Effector CD8-positive, alpha-beta T cell (primary cell): Measurements from ENCODE around the gene WDR55.
A peak's percentile ranks its signal among the peaks of the same experiment; 100 is the strongest.
"Not testable (repeated sequence)": the region's sequence is repeated elsewhere in the genome, so short reads cannot be mapped to it uniquely, and the experiment has no call there.

Experiments
- DNase-seq: peaks from one replicate; lab custom pipeline; 2025; lab: John Stamatoyannopoulos, UW

The WDR55 gene

DNA sequence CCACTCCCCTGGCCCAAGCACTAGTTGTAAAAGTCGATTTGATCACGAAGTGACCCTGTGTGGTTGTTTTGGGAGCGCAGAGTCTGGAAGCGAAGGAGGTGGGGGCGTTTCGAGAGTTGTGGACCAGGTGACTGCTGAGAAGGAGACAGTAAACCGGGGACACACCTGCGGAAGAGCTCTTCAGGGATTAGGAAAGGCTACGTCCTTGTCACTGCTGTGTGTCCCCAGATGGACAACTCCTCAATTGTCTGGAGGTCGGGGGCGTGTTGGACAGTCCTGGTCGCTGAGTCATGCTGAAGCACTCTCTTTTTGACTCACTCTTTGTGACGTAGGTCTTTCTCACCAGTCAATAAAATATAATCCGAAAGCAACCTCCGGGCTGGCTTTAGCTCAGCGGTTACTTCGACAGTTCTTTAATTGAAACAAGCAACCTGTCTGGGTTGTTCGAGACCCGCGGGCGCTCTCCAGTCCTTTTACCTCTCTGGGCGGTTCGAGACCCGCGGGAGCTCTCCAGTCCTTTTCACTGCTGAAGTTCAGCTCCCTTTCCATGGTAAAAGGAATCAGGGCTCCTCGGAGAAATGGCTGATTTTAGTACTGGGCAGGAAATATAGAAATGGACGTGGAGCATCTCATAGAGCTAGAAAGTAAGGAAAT lies 46.3 kb downstream of the WDR55 start:
- peak; percentile 66 for DNase-seq

GRCh38 chr5:140711794-140712193 lies 47.1 kb downstream of the WDR55 start:
- DNase-seq = no peak

DNA sequence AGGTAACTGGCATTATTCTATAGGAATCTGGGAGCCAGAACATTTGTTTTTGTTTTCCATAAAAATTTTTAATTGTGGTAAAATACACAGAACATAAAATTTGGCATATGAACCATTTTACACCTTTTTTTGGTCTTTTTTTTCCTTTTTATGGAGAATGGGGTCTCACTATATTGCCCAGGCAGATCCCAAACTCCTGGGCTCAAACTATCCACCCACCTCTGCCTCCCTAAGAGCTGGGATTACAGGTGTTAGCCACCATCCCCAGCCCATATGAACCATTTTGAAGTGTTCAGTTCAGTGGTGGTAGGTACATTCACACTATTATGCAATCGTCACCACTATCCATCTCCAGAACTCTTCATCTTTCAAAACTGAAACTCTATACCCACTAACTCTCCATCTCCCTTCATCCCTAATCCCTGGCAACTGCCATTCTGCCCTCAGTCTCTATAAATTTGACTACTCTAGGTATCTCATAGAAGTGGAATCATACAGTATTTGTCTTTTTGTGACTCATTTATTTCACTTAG lies 48.9 kb downstream of the WDR55 start:
- no peak for DNase-seq

DNA sequence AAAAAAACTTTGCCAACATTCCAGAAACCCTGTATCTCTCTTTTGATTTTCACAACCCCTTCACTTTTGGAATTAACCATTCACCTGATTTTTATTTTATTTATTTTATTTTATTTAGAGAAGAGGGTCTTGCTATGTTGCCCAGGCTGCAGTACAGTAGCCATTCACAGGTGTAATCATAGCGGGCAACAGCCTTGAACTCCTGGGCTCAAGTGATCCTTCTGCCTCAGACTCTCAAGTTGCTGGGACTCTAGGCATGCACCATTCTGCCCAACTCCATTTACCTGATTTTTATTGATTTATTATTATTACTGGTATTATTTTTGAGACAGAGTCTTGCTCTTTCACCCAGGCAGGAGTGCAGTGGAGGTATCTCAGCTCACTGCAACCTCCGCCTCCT lies 51.5 kb downstream of the WDR55 start:
- DNase-seq = not testable (repeated sequence)

- DNase-seq = no peak
Measured at GRCh38 chr5:140718266-140718592, 53.5 kb downstream of the WDR55 start.

DNA sequence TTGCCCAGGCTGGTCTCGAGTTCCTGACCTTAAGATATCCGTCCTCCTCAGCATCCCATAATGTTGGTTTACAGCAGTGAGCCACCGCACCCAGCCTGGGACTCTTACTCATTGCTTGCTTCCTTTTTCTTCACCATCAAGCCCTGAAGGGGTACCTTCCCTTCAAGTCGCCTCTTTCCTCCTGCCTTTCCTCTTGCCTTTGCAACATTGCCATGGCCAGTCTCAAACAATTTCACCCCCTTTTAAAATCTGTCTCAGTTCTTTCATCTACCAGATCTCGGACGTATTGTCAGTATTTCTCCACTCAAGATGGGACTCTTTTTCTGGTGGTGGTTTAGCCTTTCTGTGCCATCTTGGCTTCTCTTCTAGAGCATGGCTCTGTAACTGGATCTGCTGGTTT lies 56.0 kb downstream of the WDR55 start:
- DNase-seq = not testable (repeated sequence)

DNA sequence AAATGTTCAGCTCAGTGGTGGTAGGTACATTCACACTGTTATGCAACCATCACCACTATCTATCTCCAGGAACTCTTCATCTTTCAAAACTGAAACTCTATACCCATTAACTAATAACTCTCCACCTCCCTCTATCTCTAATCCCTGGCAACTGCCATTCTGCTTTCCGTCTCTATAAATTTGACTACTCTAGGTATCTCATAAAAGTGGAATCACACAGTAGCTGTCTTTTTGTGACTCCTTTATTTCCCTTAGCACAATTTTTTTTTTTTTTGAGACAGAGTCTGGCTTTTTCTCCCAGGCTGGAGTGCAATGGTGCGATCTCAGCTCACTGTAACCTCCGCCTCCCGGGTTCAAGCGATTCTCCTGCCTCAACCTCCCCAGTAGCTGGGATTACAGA lies 56.7 kb downstream of the WDR55 start:
- not testable (repeated sequence) for DNase-seq
